GM18909 (cell line): Measurements from ENCODE around the gene ACTL9.

Experiments used
- ATAC-seq: cut with Tn5 transposase; IDR thresholded peaks from one replicate; pipeline ENCODE4 v1.9.1; 2021; ENCODE audit warnings: mild to moderate bottlenecking; ENCODE audit not compliant: unreplicated experiment, poor library complexity

The ACTL9 gene

GRCh38 chr19:8654591-8655339, 43.8 kb downstream of the ACTL9 start:
- no peak for ATAC-seq

DNA sequence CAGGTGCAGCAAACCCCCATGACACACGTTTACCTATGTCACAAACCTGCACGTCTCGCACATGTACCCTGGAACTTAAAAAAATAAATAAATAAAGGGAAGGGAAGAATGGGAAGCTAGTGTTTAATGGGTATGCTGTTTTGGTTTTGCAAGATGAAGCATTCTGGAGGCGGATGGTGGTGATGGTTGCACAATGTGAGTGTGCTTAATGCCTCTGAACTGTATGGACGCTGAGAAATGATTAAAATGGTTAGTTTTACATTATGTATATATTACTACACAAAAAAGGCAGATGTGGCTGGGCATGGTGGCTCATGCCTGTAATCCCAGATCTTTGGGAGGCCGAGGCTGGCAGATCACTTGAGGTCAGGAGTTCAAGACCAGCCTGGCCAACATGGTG, 50.4 kb downstream of the ACTL9 start:
- no peak for ATAC-seq
